Measurements from ENCODE around the gene DPP10.

DPP10 gene

DNA sequence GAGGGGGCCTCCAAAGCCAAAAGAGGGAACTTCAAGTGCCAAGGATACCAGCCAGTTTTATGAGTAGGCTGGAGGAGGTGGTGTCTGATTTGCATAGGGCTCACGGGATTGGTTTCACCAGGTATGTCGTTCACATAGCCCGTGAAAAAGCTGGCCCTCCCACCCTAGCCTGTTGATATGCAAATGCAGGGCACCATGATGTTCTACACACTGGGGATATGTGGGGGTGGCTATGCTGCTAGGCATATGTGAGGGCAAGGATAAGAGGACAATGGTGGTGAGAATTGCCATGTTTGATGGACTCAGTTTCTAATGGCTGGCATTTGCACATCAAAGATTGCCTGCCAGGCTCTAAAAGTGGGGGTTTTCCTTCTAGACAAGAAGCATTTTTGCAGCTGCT, 378.6 kb downstream of the DPP10 start:
- no peaks in the 10 kb centered on the region for H3K4me1 ChIP-seq (ENCODE audit: control insufficient read depth, insufficient read depth, low read length)
- no peaks in the 10 kb centered on the region for H3K36me3 ChIP-seq (ENCODE audit: control insufficient read depth in 2 of 2, insufficient read depth in 1 of 2, low read length in 2 of 2)
- ChIA-PET CTCF (no interaction called here), POLR2A (no interaction called here)
- no peak overlapping the region for H3K4me3 ChIP-seq (ENCODE audit: low read depth, low read length)
- no peak overlapping the region for H3K27ac ChIP-seq (ENCODE audit: extremely low read depth, low read depth, low read length)
- no peaks in the 10 kb centered on the region for H3K9me3 ChIP-seq (ENCODE audit: control insufficient read depth, insufficient read depth, low read depth, low read length)
- no peak for TF ChIP-seq ZNF202 (tag by site-specific recombination; IDR thresholded peaks at IDR 0.05; ENCODE audit: borderline replicate concordance)
- TF ChIP-seq, protein P1, sequence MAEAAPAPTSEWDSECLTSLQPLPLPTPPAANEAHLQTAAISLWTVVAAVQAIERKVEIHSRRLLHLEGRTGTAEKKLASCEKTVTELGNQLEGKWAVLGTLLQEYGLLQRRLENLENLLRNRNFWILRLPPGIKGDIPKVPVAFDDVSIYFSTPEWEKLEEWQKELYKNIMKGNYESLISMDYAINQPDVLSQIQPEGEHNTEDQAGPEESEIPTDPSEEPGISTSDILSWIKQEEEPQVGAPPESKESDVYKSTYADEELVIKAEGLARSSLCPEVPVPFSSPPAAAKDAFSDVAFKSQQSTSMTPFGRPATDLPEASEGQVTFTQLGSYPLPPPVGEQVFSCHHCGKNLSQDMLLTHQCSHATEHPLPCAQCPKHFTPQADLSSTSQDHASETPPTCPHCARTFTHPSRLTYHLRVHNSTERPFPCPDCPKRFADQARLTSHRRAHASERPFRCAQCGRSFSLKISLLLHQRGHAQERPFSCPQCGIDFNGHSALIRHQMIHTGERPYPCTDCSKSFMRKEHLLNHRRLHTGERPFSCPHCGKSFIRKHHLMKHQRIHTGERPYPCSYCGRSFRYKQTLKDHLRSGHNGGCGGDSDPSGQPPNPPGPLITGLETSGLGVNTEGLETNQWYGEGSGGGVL (tag by site-specific recombination; IDR thresholded peaks at IDR 0.05) = no peak

DNA sequence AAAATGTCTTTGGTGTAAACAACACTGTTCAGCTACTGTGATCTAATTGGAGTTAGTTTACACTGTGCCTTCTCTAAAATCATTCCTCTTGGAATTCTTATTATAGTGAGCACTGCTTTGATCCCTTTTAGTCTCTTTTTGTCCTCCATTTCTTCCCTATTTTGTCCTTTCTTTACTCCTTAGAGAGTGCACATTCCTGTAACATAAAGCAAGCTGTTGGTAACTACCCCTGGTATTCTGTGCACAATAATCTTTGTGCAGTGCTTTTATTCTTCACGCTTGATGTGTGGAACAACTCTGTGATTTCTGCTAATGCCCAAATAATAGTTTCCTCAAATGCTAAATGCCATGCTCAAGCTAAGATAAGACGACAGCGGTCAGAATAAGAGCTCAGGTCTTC, 401.5 kb downstream of the DPP10 start:
- TF ChIP-seq, protein P2, sequence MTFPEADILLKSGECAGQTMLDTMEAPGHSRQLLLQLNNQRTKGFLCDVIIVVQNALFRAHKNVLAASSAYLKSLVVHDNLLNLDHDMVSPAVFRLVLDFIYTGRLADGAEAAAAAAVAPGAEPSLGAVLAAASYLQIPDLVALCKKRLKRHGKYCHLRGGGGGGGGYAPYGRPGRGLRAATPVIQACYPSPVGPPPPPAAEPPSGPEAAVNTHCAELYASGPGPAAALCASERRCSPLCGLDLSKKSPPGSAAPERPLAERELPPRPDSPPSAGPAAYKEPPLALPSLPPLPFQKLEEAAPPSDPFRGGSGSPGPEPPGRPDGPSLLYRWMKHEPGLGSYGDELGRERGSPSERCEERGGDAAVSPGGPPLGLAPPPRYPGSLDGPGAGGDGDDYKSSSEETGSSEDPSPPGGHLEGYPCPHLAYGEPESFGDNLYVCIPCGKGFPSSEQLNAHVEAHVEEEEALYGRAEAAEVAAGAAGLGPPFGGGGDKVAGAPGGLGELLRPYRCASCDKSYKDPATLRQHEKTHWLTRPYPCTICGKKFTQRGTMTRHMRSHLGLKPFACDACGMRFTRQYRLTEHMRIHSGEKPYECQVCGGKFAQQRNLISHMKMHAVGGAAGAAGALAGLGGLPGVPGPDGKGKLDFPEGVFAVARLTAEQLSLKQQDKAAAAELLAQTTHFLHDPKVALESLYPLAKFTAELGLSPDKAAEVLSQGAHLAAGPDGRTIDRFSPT (tag by site-specific recombination; IDR thresholded peaks at IDR 0.05) = no peak
- no peak for TF ChIP-seq ZNF26 (tag by site-specific recombination; IDR thresholded peaks at IDR 0.05)
- TF ChIP-seq INSM2 (tag by site-specific recombination; IDR thresholded peaks at IDR 0.05) = no peak
- TF ChIP-seq GLIS2 (tag by site-specific recombination; IDR thresholded peaks at IDR 0.05) = no peak
- TF ChIP-seq ZNF791 (tag by site-specific recombination; IDR thresholded peaks at IDR 0.05) = no peak
- TF ChIP-seq, protein P3, sequence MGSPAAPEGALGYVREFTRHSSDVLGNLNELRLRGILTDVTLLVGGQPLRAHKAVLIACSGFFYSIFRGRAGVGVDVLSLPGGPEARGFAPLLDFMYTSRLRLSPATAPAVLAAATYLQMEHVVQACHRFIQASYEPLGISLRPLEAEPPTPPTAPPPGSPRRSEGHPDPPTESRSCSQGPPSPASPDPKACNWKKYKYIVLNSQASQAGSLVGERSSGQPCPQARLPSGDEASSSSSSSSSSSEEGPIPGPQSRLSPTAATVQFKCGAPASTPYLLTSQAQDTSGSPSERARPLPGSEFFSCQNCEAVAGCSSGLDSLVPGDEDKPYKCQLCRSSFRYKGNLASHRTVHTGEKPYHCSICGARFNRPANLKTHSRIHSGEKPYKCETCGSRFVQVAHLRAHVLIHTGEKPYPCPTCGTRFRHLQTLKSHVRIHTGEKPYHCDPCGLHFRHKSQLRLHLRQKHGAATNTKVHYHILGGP (tag by site-specific recombination; IDR thresholded peaks at IDR 0.05) = no peak
- no peak for TF ChIP-seq ZNF677 (tag by site-specific recombination; IDR thresholded peaks at IDR 0.05)
- no peak for TF ChIP-seq ZNF157 (tag by site-specific recombination; IDR thresholded peaks at IDR 0.05)
- no peak for TF ChIP-seq ZFP69B (tag by site-specific recombination; IDR thresholded peaks at IDR 0.05)
- TF ChIP-seq TRIM28 (IDR thresholded peaks at IDR 0.05; ENCODE audit: borderline replicate concordance, low read length) = no peak
- TF ChIP-seq ZNF610 (tag by site-specific recombination; IDR thresholded peaks at IDR 0.05; ENCODE audit: borderline replicate concordance) = no peak
- no peak for TF ChIP-seq ZNF169 (tag by site-specific recombination; IDR thresholded peaks at IDR 0.05)
- no peak for TF ChIP-seq ZNF280D (tag by site-specific recombination; IDR thresholded peaks at IDR 0.05)
- no peak for TF ChIP-seq TCF7L2 (IDR thresholded peaks at IDR 0.05; ENCODE audit: borderline replicate concordance, low read depth, low read length)
- TF ChIP-seq ZNF76 (tag by site-specific recombination; IDR thresholded peaks at IDR 0.05; ENCODE audit: borderline replicate concordance, low read depth) = no peak
- TF ChIP-seq ZBTB20 (tag by site-specific recombination; IDR thresholded peaks at IDR 0.05) = no peak
- no peak for TF ChIP-seq ZNF692 (tag by site-specific recombination; IDR thresholded peaks at IDR 0.05)
- no peak for TF ChIP-seq ZNF211 (tag by site-specific recombination; IDR thresholded peaks at IDR 0.05; ENCODE audit: low read depth)
- TF ChIP-seq GLIS1 (tag by site-specific recombination; IDR thresholded peaks at IDR 0.05) = no peak
- TF ChIP-seq ZNF621 (tag by site-specific recombination; IDR thresholded peaks at IDR 0.05) = no peak
- H3K4me3 ChIP-seq (ENCODE audit: low read depth, low read length) = no peak overlapping the region
- CTCF ChIA-PET = no interaction called here
- no peaks in the 10 kb centered on the region for H3K36me3 ChIP-seq (ENCODE audit: control insufficient read depth in 2 of 2, insufficient read depth in 1 of 2, low read length in 2 of 2)
- no peaks in the 10 kb centered on the region for H3K4me1 ChIP-seq (ENCODE audit: control insufficient read depth, insufficient read depth, low read length)
- no peak overlapping the region for H3K27ac ChIP-seq (ENCODE audit: extremely low read depth, low read depth, low read length)
- POLR2A ChIA-PET = no interaction called here
- H3K9me3 ChIP-seq (ENCODE audit: control insufficient read depth, insufficient read depth, low read depth, low read length) = no peaks in the 10 kb centered on the region
